Colon (tissue), 2 donors: Measurements from ENCODE around the gene SPRY4.
"Not testable (repeated sequence)": the region's sequence is repeated elsewhere in the genome, so short reads cannot be mapped to it uniquely, and the experiment has no call there.

Experiments
- FAIRE-seq: peaks from 2 replicates; lab custom pipeline; 2012; peaks lifted over from hg19 to GRCh38; lab: Jason Lieb, UNC
- donor health status: control.
- donor health status: control.

Gene SPRY4, protein sequence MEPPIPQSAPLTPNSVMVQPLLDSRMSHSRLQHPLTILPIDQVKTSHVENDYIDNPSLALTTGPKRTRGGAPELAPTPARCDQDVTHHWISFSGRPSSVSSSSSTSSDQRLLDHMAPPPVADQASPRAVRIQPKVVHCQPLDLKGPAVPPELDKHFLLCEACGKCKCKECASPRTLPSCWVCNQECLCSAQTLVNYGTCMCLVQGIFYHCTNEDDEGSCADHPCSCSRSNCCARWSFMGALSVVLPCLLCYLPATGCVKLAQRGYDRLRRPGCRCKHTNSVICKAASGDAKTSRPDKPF

DNA sequence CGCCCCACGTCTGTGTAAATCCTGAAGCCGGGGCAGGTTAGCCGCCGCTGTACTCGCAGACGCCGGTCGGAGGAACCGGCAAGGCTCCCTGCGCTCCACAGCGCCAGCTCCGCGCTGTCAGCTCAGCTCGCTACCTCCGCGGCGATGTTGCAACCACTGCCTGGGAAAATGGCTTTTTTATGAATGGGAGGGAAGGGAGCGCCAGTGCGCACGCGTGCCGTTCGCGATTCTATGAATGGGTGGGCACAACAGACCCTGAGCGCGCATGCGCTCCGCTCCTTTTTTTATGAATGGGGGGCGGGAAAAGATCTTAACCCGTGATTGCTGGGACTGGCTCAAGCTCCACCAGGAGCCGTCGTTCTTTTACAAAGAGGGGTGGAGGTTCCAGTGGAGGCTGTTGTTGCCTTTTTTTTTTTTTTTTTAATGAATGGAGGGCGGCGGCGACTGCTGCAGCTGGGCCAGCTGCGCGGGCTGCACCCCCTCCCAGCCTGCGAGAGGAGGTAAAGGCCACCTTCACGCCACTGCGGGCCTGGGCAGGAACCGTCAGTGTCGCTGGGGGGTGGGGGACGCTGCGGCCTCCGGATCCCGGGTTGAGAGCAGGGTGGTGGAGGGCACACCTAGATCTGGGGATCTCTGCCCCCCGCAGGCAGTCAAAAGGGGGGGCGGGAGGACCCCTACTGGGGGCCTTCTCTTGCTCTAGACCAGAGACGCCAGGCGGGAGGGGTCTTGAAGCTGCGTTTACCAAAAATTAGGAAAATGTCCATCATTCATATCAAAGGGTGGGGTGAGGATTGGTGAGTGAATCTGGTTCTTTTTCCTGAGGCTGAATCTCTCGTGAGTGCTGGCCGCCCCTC lies at the start of gene SPRY4:
SPRY4 (minus strand) TSS at position 151 of the 854 bp plus-strand sequence. CDS start 9,913 bp downstream, outside the sequence.
- no peak for FAIRE-seq

DNA sequence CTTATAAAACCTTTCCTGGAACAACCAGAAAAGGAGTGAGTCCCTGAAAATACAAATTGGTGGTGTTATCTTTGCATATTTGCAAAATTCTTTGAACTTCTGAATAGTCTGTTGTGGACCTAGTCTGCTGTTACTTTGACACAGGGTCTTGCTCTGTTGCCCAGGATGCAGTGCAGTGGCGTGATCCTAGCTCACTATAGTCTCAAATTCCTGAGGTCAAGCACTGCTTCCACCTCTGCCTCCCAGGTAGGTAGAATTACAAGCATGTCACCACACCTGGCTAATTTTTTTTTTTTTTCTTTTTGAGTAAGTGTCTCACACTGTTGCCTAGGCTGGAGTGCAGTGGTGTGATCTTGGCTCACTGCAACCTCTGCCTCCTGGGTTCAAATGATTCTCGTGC lies 43.7 kb upstream of the SPRY4 start:
- FAIRE-seq = no peak

DNA sequence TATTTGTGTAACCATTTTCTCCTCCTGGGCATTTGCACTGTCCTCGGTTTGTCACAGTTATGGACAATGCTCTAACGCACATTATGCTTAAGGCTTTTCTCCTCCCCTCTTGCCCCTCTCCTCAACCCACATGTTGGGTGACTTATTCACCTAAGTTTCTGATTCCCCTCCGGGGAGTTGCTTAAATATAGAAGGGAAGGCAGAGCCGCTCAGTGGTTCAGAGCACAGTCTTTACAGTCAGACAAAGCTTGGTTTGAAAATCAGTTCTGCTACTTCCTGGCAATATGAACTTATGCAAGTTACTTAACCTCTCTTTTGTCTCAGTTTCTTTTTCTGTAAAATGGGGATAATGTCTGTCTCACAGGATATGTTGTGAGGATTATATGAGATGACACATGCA lies 41.2 kb upstream of the SPRY4 start:
- no peak for FAIRE-seq

DNA sequence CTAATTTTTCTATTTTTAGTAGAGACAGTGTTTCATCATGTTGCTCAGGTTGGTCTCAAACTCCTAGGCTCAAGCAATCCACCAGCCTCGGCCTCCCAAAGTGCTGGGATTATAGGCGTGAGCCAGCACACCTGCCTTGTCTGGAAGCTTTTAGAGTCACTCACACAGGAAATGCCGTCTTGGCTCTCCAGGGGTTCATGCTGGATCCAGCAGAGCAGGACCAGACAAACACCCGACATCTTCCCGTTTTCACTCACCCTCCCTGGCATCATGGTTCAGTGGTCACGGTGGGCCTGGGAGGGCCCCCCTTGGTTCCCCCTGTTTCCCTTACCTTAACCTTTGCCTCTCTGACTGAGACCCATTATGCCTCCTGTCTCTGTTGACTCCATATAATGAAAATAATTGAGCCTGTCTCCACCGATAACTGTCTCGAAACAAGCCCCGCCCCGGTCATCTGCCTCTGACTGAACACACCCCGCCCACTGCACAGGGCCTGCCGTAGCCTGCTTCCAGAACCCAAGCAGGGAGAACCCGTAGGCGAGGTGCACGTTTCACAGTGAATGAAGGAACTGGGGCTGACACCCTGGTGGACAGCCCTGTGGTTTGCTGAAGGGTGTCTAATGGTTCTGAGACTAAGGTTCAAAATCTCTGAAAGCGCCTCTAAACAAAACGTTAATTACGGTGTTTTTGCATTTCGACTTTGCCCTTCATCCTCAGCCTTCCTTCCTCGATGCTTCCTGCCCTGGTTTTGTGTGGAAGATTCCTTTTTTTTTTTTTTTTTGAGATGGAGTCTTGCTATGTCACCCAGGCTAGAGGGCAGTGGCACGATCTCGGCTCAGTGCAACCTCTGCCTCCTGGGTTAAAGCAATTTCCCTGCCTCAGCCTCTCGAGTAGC lies 39.7 kb upstream of the SPRY4 start:
- no peak for FAIRE-seq

DNA sequence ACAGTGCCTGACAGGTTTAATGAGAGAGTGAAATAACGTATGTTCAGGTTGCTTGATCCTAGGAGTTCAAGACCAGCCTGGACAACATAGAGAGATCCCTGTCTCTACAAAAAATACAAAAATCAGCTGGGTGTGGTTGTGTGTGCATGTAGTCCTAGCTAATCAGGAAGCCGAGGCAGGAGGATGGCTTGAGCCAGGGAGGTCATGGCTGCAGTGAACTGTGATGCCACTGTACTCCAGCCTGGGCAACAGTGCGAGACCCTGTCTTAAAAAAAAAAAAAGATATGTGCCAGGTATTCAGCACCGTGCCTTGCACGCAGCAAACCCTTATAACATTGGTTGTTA lies 38.8 kb upstream of the SPRY4 start:
- no peak for FAIRE-seq

DNA sequence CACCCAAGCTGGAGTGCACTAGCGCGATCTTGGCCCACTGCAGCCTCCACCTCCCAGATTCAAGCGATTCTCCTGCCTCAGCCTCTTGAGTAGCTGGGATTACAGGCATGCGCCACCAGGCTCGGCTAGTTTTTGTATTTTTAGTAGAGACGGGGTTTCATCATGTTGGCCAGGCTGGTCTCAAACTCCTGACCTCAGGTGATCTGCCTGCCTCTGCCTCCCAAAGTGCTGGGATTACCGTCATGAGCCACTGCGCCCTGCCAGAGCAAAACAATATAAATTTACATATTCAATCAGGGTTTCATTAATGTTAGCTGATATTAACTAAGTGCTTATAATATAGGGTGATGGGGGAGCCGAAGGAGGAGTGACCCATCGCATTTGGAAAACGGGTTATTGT lies 37.4 kb upstream of the SPRY4 start:
- FAIRE-seq = not testable (repeated sequence)

DNA sequence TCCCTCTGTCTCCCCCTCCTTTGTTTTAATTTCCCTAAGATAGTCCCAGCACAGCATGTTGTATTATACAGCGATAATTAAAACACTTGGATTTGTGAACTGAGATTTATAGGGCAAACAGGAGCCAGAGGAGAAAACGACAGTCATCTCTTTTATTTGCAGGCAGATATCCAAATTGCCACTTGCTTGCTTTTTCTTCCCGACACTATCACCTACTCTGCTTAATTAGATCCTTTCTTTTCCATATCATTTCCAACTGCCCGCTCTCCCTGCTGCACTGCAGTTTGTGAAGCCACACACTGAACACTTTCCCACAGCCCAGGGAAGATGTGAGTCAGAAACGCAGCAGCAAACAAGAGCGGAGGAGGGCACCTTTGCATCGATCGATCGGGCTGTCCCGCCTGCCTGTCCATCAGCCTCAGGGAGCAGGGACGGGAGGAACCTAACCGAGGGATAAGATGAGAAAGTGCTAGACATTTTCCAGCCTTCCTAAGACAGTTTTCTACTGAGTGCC lies 35.8 kb upstream of the SPRY4 start:
- no peak for FAIRE-seq

DNA sequence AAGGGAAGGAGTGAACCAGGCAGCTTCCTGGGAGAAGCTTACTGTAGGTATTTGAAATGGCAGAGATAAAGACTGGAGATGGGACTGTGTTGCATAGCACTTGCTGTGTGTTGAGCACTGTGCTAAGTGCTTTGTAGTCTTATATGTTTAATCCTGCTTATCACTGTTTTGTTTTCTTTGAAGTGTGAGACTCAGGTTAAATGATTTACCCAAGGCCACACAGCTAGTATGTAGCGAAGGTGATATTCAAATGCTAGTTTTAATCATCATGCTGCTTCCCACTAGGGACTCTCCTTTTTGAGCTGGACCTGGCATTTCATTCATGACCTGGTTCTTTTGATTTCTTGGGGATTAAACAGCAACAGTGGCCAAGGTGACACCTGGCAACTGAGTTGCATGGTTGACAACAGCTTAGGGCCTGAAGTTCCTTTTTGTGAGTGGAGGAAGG lies 35.3 kb upstream of the SPRY4 start:
- no peak for FAIRE-seq

DNA sequence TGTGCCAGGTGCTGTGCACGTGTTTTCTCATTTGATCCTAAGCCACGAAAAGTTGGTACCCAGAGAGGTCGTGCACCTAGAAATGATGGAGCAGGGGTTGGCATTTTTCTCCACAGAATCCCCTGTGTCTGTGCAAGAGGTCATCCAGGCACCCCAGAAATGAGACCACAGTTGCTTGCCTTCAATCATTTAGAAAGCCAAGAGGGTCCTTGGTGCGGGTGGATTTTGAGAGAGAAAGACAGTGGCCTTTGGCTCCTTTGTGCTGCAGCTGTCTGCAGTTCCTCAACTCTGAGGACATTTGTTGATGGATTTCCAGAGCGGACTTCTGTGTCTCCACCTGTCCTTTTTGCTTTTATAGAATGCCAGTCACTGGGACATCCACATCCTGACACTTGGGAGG lies 33.8 kb upstream of the SPRY4 start:
- FAIRE-seq = no peak

DNA sequence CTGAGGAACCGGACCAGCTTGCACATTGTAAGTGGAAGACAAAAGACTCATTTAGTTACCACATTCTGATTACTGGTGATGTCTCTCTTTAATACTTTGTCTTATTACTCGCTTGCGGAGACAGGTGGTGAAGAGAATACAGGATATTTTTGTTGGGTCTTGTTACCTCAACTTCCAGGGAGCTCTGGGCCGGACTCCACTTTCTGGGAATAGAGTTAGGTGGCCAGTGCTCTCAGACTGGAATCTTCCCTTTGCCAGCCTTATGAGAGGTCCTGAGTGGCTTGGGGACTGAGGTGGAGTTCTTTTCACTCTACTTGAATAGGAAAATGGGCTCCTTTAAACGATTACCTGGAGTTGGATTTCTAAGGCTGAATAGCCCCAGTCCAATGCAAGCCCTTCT lies 33.3 kb upstream of the SPRY4 start:
- FAIRE-seq = no peak

DNA sequence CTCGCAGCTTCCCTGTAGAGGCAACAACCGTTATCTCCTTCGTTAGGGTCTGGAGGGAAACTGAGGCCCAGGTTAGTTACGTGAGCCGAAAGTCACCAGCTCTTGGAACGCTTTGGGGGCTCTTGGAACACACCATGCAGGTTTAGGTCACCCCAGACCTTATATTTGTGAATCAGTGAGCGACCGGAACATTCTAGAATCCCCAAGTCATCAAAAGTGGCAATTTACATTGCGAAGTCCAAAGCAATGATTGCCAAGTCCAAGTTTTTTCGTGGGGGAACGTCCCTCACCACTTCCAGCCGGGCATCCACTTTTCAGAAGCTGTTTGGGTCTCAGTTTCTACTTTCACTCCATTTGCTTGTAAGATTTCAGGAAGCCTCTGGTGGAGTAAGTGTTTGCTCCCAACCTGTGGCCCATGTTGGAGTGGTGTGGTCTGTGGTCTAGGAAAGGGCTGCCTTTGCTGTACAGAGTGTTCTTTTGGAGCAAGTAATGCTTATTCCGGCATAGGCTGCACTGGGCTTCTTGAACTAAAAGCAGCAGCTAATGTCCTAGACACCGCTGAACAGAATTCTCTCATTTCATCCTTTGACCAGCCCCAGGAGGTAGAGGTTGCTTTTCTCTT lies 32.8 kb upstream of the SPRY4 start:
- FAIRE-seq = no peak

DNA sequence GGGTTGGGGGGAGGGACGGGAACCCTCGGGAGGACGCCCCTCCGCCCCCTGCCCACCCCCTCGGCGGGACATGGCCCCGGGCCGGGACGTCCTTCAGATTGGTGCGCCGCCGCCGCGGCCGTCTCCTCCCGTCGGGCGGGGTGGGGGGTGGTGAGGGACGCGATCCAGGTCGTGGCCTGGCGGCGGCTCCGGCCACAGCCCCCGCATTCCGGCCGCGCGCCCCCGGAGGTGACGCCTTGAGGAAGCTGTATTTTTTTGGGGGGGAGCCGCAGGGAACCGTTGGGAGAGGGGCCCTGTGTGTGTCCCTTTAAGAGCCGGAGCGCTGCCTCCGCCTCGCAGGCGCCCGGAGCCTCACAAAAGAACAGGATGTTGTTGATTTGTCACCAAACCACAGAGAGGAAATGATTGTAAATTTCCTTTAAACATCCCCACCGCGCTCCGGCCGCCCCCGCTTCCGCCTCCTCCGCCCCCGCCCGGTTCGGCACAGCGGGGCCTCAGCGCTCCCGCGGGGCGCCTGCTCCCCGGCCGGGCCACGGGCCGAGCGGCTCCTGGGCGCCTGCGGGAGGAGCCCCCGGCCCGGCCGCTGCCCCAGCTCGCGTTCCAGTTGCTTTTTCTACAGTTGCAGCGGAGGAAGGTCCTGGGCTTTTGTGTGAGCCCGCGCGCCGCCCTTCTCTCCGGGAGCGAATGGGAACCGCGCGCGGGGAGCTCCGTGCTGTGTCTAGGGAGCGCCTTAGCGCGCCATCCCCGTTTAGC lies 32.1 kb upstream of the SPRY4 start:
- FAIRE-seq = no peak

DNA sequence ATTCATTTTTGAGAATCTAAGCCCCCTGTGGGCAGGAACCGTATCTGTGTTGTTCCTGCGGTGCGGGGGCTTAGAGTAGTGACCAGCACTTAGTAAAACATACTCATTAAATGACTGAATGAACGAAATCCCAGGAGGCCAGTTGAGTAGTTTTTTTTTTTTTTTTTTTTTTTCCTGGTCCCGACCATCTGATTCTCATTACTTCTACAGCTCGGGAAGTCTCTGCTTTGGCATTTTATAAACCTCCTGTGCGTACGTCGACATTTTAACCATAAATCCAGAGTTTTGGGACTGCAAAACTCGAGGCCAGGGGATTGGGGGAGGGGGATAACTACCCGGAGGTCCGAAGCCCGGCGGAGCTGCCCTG lies 31.5 kb upstream of the SPRY4 start:
- FAIRE-seq = no peak

DNA sequence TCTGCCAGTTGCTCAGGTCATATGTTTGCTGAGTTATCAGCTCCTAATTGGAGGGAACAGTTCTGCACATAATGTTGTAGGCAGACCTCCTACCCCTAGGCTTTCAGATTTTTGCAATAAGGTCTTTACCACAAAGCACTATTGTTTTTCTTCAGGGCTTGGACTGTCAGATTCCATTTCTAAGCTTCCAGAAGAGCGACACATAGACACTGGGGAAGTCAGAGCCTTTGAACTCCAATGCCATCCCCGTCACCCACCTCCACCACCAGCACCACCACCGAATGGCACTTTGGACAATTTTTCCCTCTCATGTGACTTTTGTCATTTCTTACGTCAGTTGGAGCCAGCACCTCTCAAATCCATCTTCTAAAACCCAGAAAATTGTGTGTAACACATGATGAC lies 28.3 kb upstream of the SPRY4 start:
- FAIRE-seq = no peak

DNA sequence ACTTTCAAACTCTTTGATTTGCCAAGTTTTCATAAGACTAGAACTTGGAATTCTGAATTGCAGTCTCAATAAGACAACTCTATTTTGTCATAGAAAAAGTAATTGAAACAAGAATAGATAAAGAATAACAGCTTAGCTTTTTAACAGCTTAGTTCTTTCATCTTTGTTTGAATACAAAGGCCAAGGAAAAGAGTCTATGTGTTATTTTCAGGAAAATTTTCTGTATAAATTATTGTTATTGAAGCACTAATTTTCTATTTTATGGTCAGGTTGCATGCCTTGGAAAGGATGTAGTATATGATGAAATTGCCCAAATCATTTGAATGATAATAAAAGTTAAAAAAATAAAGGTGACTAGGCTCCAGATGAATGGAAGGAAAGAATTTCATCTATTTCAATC lies 25.2 kb upstream of the SPRY4 start:
- peak; percentile 31 for FAIRE-seq

DNA sequence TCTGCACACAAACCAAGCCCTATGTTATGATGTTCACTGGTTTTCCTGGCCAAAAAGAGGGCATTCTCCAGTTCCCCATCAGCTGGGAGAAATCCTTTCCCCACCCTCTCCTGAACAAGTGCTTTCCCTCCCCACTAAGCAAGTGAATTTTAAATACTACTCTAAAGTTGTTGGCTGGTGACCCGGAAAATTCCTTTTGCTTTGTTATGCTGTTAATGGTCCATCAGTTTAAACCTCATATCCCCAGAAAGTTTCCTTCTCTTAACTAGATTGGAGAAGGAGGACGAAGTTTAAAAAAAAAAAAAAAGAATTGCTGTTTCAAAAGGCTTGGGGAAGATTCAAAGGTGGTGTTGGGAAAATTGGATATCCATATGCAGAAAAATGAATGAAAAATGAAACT lies 21.9 kb upstream of the SPRY4 start:
- no peak for FAIRE-seq

DNA sequence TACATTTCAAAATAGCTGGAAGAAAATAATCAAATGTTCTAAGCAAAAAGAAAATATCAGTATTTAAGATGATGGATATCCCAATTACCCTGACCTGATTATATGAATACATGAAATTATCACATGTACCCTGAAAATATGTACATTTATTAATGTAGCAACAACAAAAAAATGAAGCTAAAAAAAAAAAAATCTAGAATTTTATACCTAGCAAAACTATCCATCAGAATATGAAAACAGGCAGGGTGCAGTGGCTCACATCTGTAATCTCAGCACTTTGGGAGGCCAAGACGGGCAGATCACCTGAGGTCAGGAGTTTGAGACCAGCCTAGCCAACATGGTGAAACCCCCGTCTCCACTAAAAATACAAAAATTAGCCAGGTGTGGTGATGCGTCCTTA lies 20.1 kb upstream of the SPRY4 start:
- not testable (repeated sequence) for FAIRE-seq

DNA sequence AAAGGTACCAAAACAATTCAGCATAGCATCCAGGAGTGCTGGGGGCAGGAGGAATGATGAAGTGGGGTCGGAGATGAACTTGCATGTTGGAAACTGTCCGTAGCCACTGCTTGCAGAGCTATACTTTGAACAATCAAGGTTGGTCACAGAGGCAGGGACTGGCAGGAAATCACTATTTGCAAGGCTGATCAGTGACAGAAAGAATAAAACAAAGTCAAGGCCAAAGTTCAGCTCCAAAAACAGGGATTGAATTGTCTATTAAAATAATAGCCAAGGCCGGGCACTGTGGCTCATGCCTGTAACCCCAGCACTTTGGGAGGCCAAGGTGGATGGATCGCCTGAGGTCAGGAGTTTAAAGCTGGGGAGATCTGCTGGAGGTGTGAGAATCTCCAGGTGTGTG lies 18.7 kb upstream of the SPRY4 start:
- FAIRE-seq = no peak

DNA sequence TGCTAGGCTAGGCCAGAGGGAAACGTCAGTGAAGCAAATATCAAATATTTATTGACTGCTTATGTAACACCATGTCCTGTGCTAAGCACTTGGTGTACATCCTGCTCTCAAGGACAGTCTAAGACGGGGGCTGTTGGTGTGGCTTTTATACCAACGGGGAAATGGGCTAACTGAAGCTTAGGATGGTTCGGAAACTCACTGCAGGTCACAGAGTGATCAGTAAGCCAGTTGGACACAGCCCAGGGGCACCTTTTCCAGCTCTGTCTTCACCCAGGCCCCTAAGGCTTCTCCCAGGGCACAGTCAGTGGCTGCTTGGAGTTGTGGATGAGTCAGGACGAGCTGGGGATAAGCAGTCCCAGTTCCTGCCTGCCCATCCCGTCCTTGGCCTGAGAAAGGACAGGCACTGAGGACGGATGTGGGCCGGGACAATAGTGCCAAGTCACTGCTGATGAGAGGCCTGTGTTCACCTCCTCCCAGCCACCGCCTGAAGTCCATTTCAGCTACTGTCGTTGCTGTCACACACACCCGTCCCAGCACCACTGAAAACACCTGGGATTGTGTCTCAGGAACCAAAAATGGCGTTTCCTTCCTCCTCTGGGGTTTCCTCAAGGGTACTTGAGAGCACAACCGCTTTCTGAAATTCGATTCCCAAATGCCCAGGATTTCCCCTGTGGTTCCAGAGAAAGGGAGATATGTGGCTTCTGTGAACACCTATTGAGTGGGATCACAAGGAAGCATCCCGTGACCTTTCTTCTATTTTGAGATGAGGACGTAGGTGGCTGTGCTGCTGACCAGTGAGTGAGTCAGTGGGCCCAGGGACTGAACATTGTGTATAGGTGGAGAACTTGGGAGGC lies 17.5 kb upstream of the SPRY4 start:
- no peak for FAIRE-seq

DNA sequence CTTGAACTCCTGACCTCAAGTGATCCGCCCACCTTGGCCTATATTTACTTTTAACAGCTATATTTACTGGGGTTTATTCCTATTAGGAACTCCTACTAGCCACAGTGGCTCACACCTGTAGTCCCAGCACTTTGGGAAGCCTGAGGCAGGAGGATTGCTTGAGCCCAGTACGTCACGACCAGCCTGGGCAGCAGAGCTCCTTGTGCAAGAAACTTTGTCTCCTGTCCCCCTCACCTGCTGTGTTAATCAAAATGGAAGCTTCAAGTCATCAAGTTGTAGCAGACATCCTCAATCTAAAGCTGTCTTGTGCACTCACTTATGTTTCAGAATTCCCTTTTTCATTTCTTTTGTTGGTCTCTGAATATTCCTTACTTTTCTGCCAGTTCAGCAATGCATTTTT lies 15.0 kb upstream of the SPRY4 start:
- no peak for FAIRE-seq
